NB4 (cell line): ENCODE results near the gene WIPF1.

Experiments
- DNase-seq: peaks from one replicate; pipeline ENCODE4 v3.0.0; 2010; ENCODE audit warnings: low read depth
- H3K4me3 ChIP-seq: one replicate; pipeline ENCODE4 v1.5.1; 2011; ENCODE audit warnings: mild to moderate bottlenecking, low read depth, low read length, moderate library complexity
- MYC ChIP-seq: IDR thresholded peaks from 2 replicates; pipeline ENCODE4 v1.6.1; 2011; ENCODE audit warnings: low read depth, low read length
- POLR2A ChIP-seq: IDR thresholded peaks from 2 replicates; pipeline ENCODE4 v1.6.1; 2011; ENCODE audit warnings: mild to moderate bottlenecking; ENCODE audit not compliant: insufficient read length; ENCODE audit errors: extremely low read depth
- TF ChIP-seq, protein P1 (sequence below): IDR thresholded peaks from one replicate; pipeline ENCODE4 v1.5.1; 2012; ENCODE audit warnings: low read depth, low read length
- TF ChIP-seq, protein P2 (sequence below): IDR thresholded peaks from 2 replicates; pipeline ENCODE4 v1.6.1; 2011; ENCODE audit warnings: low read depth, low read length

Gene WIPF1

DNA sequence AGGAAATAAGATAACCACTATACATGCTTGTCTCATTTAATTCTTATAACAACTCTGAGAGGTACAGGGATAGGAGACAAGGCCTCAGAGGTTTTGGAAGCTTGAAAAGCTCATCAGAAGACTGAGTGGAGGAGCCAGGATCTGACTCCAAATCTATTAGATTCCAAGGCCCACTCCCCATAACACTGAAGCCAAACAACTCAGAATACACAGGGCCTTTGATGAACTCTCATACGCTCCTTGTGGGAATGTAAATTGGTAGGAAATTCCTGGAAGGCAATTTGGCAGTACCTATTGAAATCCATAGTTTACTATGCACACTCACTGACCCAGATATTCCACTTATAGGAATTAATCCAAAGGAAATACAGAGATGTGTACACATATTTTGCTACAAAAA lies 27.9 kb downstream of the WIPF1 start:
- TF ChIP-seq, protein P1, sequence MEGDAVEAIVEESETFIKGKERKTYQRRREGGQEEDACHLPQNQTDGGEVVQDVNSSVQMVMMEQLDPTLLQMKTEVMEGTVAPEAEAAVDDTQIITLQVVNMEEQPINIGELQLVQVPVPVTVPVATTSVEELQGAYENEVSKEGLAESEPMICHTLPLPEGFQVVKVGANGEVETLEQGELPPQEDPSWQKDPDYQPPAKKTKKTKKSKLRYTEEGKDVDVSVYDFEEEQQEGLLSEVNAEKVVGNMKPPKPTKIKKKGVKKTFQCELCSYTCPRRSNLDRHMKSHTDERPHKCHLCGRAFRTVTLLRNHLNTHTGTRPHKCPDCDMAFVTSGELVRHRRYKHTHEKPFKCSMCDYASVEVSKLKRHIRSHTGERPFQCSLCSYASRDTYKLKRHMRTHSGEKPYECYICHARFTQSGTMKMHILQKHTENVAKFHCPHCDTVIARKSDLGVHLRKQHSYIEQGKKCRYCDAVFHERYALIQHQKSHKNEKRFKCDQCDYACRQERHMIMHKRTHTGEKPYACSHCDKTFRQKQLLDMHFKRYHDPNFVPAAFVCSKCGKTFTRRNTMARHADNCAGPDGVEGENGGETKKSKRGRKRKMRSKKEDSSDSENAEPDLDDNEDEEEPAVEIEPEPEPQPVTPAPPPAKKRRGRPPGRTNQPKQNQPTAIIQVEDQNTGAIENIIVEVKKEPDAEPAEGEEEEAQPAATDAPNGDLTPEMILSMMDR: no peak
- TF ChIP-seq, protein P2, sequence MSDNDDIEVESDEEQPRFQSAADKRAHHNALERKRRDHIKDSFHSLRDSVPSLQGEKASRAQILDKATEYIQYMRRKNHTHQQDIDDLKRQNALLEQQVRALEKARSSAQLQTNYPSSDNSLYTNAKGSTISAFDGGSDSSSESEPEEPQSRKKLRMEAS: no peak
- no peak for TF ChIP-seq POLR2A
- no peak for TF ChIP-seq MYC
- H3K4me3 ChIP-seq: no peak overlapping the region
- no peak for DNase-seq

DNA sequence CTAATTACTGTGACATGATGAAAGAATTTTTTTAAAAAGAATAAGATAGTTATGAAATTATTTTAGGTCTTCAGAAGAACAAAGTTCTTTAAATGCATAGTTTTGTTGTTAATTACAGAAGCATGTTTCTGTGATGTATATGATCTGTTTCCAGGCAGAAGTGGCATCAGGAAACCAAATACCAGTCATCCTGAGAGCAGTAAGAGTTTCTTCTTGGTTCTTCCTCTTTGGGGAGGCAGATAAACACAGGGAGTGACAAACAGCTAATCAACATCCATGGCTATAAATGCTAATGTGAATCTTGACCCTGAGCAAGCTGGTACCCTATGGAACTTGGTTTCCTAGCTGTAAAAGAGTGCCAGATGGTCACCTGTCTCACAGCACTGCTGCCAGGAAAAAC lies 29.2 kb downstream of the WIPF1 start:
- TF ChIP-seq MYC (no peak), POLR2A (no peak)
- TF ChIP-seq, protein P1: no peak
- TF ChIP-seq, protein P2: no peak
- no peak overlapping the region for H3K4me3 ChIP-seq
- no peak for DNase-seq

DNA sequence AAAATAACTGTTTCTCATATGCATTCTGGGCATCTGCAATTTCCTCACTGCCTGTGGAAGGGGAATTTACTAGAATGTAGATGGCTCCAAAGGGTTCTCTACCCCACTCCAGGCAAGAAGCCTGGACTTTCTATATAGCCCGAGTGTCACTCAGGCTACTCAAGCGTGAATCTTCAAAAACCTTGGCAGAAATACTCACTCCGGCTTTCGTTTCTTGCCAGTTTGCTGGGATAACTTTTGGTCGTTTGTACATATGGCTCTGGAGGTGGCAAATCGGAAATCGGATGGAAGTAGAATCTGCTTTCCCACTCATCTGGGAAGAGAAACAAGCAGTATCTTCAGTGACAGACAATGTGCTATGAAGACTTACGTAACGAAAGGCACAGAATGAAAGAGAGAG lies 30.7 kb downstream of the WIPF1 start:
- no peak overlapping the region for H3K4me3 ChIP-seq
- no peak for DNase-seq
- TF ChIP-seq POLR2A: no peak
- TF ChIP-seq, protein P1: no peak
- TF ChIP-seq, protein P2: no peak
- TF ChIP-seq MYC: no peak

DNA sequence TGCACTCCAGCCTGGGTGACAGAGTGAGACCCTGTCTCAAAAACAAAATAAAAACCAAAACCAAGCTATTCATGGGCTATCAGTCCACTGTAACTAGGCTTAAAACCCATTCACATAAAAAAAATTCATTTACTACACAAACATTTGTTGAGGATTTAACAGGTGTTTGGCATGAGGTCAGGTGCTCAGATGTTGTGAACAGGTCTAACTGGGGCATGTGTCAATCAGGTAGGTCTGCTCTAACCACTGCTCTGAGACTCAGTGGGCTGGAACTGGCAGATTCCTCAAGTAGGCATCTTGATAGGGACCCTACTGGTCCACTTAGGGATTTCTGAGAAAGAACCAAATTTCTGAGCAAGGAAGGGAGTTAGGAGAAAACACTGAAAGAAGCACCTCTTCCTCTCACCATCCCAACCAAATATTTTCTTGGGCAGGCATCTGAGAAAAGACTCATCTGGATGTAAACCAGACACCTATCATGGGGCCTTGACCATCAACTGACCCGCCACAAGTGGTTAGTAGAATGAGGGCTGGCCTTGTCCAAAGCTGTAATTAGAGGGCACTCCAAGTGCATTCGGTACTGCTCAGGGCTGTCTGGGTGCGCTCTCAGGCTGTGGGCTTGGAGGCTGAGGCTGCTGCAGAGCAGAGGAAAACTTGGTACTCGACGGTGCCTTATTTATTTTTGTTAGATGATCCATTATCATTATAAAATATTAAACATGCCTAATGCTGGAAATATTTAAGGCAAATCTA lies 33.9 kb downstream of the WIPF1 start:
- TF ChIP-seq MYC: no peak
- TF ChIP-seq, protein P1: no peak
- TF ChIP-seq, protein P2: no peak
- TF ChIP-seq POLR2A: no peak
- H3K4me3 ChIP-seq: no peak overlapping the region
- DNase-seq: no peak

DNA sequence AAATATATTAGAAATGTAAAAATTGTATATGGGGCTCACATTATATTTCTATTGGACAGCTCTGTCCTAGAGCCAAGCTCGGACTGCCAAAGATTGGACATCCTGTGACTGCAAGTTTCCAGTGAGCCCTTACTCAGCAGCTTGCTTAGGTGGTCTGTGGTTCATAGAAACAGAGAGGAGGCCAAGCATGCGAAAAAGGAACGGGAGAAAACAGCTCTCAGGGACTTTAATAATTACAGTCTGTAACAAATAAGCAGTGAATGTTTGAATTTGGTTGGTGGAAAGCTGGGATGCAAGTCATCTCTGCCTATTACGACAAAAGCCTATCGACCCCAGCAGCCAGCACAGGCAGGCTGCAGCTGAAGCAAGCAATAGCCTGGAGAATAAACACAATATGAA lies 35.6 kb downstream of the WIPF1 start:
- H3K4me3 ChIP-seq: no peak overlapping the region
- TF ChIP-seq, protein P2: no peak
- TF ChIP-seq MYC: no peak
- TF ChIP-seq, protein P1: no peak
- no peak for TF ChIP-seq POLR2A

More for the DNA sequence above, 35.6 kb downstream of the WIPF1 start:
- DNase-seq: no peak
